Endothelial cell of umbilical vein (primary cell): Measurements from ENCODE around the gene MAN1A2. TPM values are rescaled to one million over a fixed set of nuclear protein-coding genes. Genes with fewer than 3 reads are reported as not detected.

Experiments
- BruUV-seq: library from RNA; stranded (reverse); fragments of 400-500 nt; replicated peaks from 2 replicates; lab custom pipeline; 2021; lab: Mats Ljungman, UMichigan
- CTCF ChIA-PET: fragments of 300-600, 350-600 bp; sonication (Branson Sonifier 250); formaldehyde crosslinking; loops from one replicate; lab custom pipeline; 2021; ENCODE audit warnings: antibody characterized with exemption, inconsistent platforms; lab: Charles Lee
- POLR2A ChIA-PET: fragments of 300-600, 350-600 bp; sonication (Branson Sonifier 250); formaldehyde crosslinking; loops from one replicate; lab custom pipeline; 2021; ENCODE audit warnings: antibody characterized with exemption, inconsistent platforms; lab: Charles Lee
- DNase-seq: peaks from one replicate; pipeline ENCODE4 v3.0.0-alpha.2; 2011; ENCODE audit warnings: low read depth, low spot score
- FAIRE-seq: peaks from 2 replicates; lab custom pipeline; 2011; peaks lifted over from hg19 to GRCh38; lab: Jason Lieb, UNC
- H2AFZ ChIP-seq: 2 replicates; pipeline ENCODE4 v1.6.0; 2012; ENCODE audit warnings: low read depth, low read length, control low read depth, inconsistent platforms
- H3K27ac ChIP-seq: 2 replicates; pipeline ENCODE4 v1.5.1; 2011; ENCODE audit warnings: low read depth, mild to moderate bottlenecking, control low read depth, low read length, moderate library complexity; ENCODE audit not compliant: insufficient read depth
- H3K27me3 ChIP-seq, 2 experiments: 2 replicates each; pipeline versions ENCODE4 v1.6.0 to v1.6.1; 2011; ENCODE audit warnings: low read length in 2 of 2, mixed read lengths in 1 of 2; ENCODE audit not compliant: control insufficient read depth in 2 of 2, insufficient read depth in 2 of 2
- H3K36me3 ChIP-seq, 2 experiments: 2 replicates in 1 of 2; 3 replicates in 1 of 2; pipeline ENCODE4 v1.5.1; 2011; ENCODE audit warnings: low read length in 2 of 2, mild to moderate bottlenecking in 1 of 2, moderate library complexity in 1 of 2; ENCODE audit not compliant: control insufficient read depth in 2 of 2, insufficient read depth in 2 of 2; ENCODE audit errors: extremely low read depth in 1 of 2
- H3K4me1 ChIP-seq: 3 replicates; pipeline ENCODE4 v1.5.1; 2011; ENCODE audit warnings: mild to moderate bottlenecking, low read length; ENCODE audit not compliant: control insufficient read depth, insufficient read depth; ENCODE audit errors: extremely low read depth
- H3K4me2 ChIP-seq: 2 replicates; pipeline ENCODE4 v1.6.1; 2011; ENCODE audit warnings: low read length, control low read depth, mixed read lengths; ENCODE audit not compliant: insufficient read depth
- H3K4me3 ChIP-seq, 3 experiments: fragments of 200-600 bp in 1 of 3; sonication (generic), shearing (Covaris generic) in 1 of 3; replicated peaks in 1 of 3; 2 replicates each; pipeline ENCODE4 v1.5.1; 2011 to 2016; ENCODE audit warnings: control low read depth in 3 of 3, low read length in 3 of 3, mild to moderate bottlenecking in 2 of 3, inconsistent platforms in 1 of 3, low read depth in 1 of 3, moderate library complexity in 1 of 3; ENCODE audit not compliant: insufficient read depth in 1 of 3
- H3K79me2 ChIP-seq: 2 replicates; pipeline ENCODE4 v1.6.0; 2012; ENCODE audit warnings: low read length, inconsistent platforms; ENCODE audit not compliant: control insufficient read depth, insufficient read depth
- H3K9ac ChIP-seq: replicated peaks from 2 replicates; pipeline ENCODE3; 2011; ENCODE audit warnings: low read length, control low read depth; ENCODE audit not compliant: insufficient read depth; ENCODE audit errors: extremely low read depth
- H3K9me1 ChIP-seq: replicated peaks from 3 replicates; pipeline ENCODE4 v1.6.0; 2011; ENCODE audit warnings: mild to moderate bottlenecking, low read length; ENCODE audit not compliant: control insufficient read depth, insufficient read depth; ENCODE audit errors: extremely low read depth
- H3K9me3 ChIP-seq: replicated peaks from 2 replicates; pipeline ENCODE4 v1.5.1; 2012; ENCODE audit warnings: low read length, inconsistent platforms; ENCODE audit not compliant: control insufficient read depth, insufficient read depth
- H4K20me1 ChIP-seq: replicated peaks from 2 replicates; pipeline ENCODE3; 2011; ENCODE audit warnings: mild to moderate bottlenecking, low read length; ENCODE audit not compliant: control insufficient read depth, insufficient read depth; ENCODE audit errors: extremely low read depth
- EZH2 ChIP-seq: IDR thresholded peaks from 2 replicates; pipeline ENCODE4 v1.6.1; 2012; ENCODE audit warnings: borderline replicate concordance, low read depth, mild to moderate bottlenecking, moderate library complexity, low read length, inconsistent platforms; ENCODE audit not compliant: severe bottlenecking
- FOS ChIP-seq: IDR thresholded peaks from 2 replicates; pipeline ENCODE4 v1.6.1; 2011; ENCODE audit warnings: mild to moderate bottlenecking, low read length, moderate library complexity, borderline replicate concordance; ENCODE audit not compliant: insufficient read depth
- GATA2 ChIP-seq: IDR thresholded peaks from 2 replicates; pipeline ENCODE4 v1.7.0; 2011; ENCODE audit warnings: low read depth, mild to moderate bottlenecking, moderate library complexity, mixed read lengths, low read length; ENCODE audit not compliant: insufficient read length, insufficient read depth
- JUN ChIP-seq: IDR thresholded peaks from 2 replicates; pipeline ENCODE4 v1.6.1; 2011; ENCODE audit warnings: borderline replicate concordance, low read depth; ENCODE audit not compliant: insufficient read length, insufficient read depth
- MYC ChIP-seq: IDR thresholded peaks from one replicate; pipeline ENCODE4 v1.6.1; 2011; ENCODE audit warnings: mild to moderate bottlenecking, low read depth, low read length
- POLR2A ChIP-seq: IDR thresholded peaks from 2 replicates; pipeline ENCODE4 v1.6.1; 2012; ENCODE audit warnings: low read depth, mild to moderate bottlenecking, control low read depth, low read length
- POLR2AphosphoS5 ChIP-seq: IDR thresholded peaks from 2 replicates; pipeline ENCODE4 v1.6.1; 2012; ENCODE audit warnings: low read depth, mild to moderate bottlenecking, control low read depth, low read length, moderate library complexity; ENCODE audit not compliant: insufficient read depth
- dilution Hi-C: fragments of 300-500 bp; cut with MboI; formaldehyde crosslinking; loops from one replicate; pipeline ENCODE4 v1.15.0; 2019; ENCODE audit warnings: low sequenced_read_pairs; ENCODE audit not compliant: extremely low pct_ligation_motif_present
- intact Hi-C: fragments of 100-400 bp; cut with micrococcal nuclease; formaldehyde crosslinking; loops from one replicate; pipeline ENCODE4 v1.10.0; 2022
- polyA plus RNA-seq, 4 experiments: library from polyadenylated mRNA; depleted of rRNA in 3 of 4; stranded (reverse) in 3 of 4; unstranded in 1 of 4; fragments of >200 nt; gene quantifications; 2 replicates each; pipeline versions ENCODE4 v1.2.1 to v1.2.3, GENCODE V29; 2011 to 2012; ENCODE audit warnings: missing spikeins in 1 of 4
- total RNA-seq: library from RNA; stranded (reverse); gene quantifications from 2 replicates; pipeline ENCODE4 v1.2.3, GENCODE V29; 2021
- TF ChIP-seq, protein P1 (sequence below): IDR thresholded peaks from 2 replicates; pipeline ENCODE4 v1.6.1; 2011; ENCODE audit not compliant: insufficient read depth, insufficient read length
- TF ChIP-seq, protein P2 (sequence below), 2 donors: IDR thresholded peaks; 1 replicate in 1 of 2; 2 replicates in 1 of 2; pipeline ENCODE4 v1.5.1; 2011; ENCODE audit warnings: low read length in 2 of 2, mild to moderate bottlenecking in 2 of 2, moderate library complexity in 2 of 2, control low read depth in 1 of 2, inconsistent platforms in 1 of 2, low read depth in 1 of 2; ENCODE audit not compliant: insufficient read depth in 1 of 2; ENCODE audit errors: extremely low read depth in 1 of 2

The MAN1A2 gene
- total and polyA plus RNA-seq, 2 donors (not counting 3 experiments of a cell fraction or from before 2014, with no cell fraction given) = 13.5 to 36.2 TPM

DNA sequence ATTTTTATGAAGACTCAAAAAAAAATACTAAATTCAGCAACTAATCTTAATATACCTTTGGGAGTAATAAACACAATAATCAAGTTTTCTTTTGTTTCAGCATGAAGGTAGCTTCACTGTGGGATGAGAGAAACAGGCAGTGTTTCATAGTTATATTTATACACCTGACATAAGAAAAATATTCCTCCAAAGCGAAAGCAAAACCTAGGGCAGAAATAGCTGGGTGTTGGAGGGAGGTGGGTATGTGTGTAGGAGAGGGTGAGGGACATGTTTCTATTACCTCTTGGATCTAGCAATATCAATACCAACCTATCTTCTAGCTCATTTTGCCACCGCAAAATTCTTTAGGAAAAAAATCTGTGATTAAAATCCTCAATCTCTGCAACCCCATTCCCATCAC, 24.9 kb upstream of the MAN1A2 start:
- FAIRE-seq = no peak
- no TSS peak for BruUV-seq
- CTCF ChIA-PET = interaction anchor here (1.4 to 1.5 kb wide), 2 partner anchors 9 to 416 kb away, joined by 3 to 5 read pairs; no protein-coding TSS in a partner anchor
- no peaks in the 10 kb centered on the region for H4K20me1 ChIP-seq
- no peaks in the 10 kb centered on the region for H3K36me3 ChIP-seq
- H3K4me1 ChIP-seq = no peaks in the 10 kb centered on the region
- no peak for TF ChIP-seq JUN
- TF ChIP-seq FOS = no peak
- no peak for TF ChIP-seq GATA2
- TF ChIP-seq MYC = no peak
- no peak for TF ChIP-seq POLR2AphosphoS5
- no peak for TF ChIP-seq EZH2
- TF ChIP-seq, protein P1, sequence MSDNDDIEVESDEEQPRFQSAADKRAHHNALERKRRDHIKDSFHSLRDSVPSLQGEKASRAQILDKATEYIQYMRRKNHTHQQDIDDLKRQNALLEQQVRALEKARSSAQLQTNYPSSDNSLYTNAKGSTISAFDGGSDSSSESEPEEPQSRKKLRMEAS = no peak
- no peak for TF ChIP-seq POLR2A
- TF ChIP-seq, protein P2, sequence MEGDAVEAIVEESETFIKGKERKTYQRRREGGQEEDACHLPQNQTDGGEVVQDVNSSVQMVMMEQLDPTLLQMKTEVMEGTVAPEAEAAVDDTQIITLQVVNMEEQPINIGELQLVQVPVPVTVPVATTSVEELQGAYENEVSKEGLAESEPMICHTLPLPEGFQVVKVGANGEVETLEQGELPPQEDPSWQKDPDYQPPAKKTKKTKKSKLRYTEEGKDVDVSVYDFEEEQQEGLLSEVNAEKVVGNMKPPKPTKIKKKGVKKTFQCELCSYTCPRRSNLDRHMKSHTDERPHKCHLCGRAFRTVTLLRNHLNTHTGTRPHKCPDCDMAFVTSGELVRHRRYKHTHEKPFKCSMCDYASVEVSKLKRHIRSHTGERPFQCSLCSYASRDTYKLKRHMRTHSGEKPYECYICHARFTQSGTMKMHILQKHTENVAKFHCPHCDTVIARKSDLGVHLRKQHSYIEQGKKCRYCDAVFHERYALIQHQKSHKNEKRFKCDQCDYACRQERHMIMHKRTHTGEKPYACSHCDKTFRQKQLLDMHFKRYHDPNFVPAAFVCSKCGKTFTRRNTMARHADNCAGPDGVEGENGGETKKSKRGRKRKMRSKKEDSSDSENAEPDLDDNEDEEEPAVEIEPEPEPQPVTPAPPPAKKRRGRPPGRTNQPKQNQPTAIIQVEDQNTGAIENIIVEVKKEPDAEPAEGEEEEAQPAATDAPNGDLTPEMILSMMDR (IDR thresholded peaks at IDR 0.05; ENCODE audit: extremely low read depth in 1 of 2, insufficient read depth in 1 of 2, low read depth in 1 of 2, low read length in 2 of 2) = no peak
- no peaks in the 10 kb centered on the region for H3K9me1 ChIP-seq
- no peak overlapping the region for H3K9ac ChIP-seq
- H2AFZ ChIP-seq = no peak overlapping the region
- dilution Hi-C loops = no loop called here
- POLR2A ChIA-PET = no interaction called here
- intact Hi-C loops = no loop called here
- no peak overlapping the region for H3K27ac ChIP-seq
- DNase-seq = no peak
- H3K27me3 ChIP-seq = peaks cover 4 to 13% of the 10 kb centered on the region in 2 experiments
- H3K9me3 ChIP-seq = no peaks in the 10 kb centered on the region
- no peaks in the 10 kb centered on the region for H3K79me2 ChIP-seq
- no peak overlapping the region for H3K4me2 ChIP-seq
- no peak overlapping the region for H3K4me3 ChIP-seq
